ENCODE measurements around the gene IFIH1. TPM values are rescaled to one million over a fixed set of nuclear protein-coding genes. Genes with fewer than 3 reads are reported as not detected.

The IFIH1 gene
- total RNA-seq, 1 experiment from 2014 or later: 4.5 TPM

GRCh38 chr2:162233197-162233596 lies 85.3 kb downstream of the IFIH1 start:
- CTCF ChIA-PET: interaction anchor here (0.6 to 2.5 kb wide), 5 partner anchors 13 to 65 kb away, joined by 3 to 17 read pairs (median 5); no protein-coding TSS in a partner anchor
- H3K9me3 Mint-ChIP-seq (ENCODE audit: unreplicated experiment): no peaks in the 10 kb centered on the region
- H3K4me3 Mint-ChIP-seq (ENCODE audit: unreplicated experiment): peak overlapping the region; percentile 4
- DNase-seq (ENCODE audit: unreplicated experiment): peak; percentile 85
- POLR2A ChIA-PET: interaction anchor here (0.8 to 1.9 kb wide), 5 partner anchors 9 to 85 kb away, joined by 3 to 9 read pairs (median 6); partner anchors contain the start of genes FAP and IFIH1
- peak overlapping the region; percentile 84 for H3K27ac Mint-ChIP-seq (ENCODE audit: low read depth, unreplicated experiment)
- TF ChIP-seq CTCF (IDR thresholded peaks at IDR 0.05; ENCODE audit: unreplicated experiment): no peak
- H3K36me3 Mint-ChIP-seq (ENCODE audit: insufficient read depth, unreplicated experiment): no peaks in the 10 kb centered on the region
- peaks cover 21% of the 10 kb centered on the region for H3K4me1 Mint-ChIP-seq (ENCODE audit: insufficient read depth, unreplicated experiment)
- BruUV-seq (replicated peaks): no TSS peak
- intact Hi-C loops (cut with micrococcal nuclease): no loop called here
- no peaks in the 10 kb centered on the region for H3K27me3 Mint-ChIP-seq (ENCODE audit: insufficient read depth, unreplicated experiment)

- POLR2A ChIA-PET: interaction anchor here (0.8 to 2.1 kb wide), 6 partner anchors 9 to 85 kb away, joined by 3 to 13 read pairs (median 5); partner anchors contain the start of genes FAP and IFIH1
- no TSS peak for BruUV-seq (replicated peaks)
- TF ChIP-seq CTCF (IDR thresholded peaks at IDR 0.05; ENCODE audit: unreplicated experiment): no peak
- H3K9me3 Mint-ChIP-seq (ENCODE audit: unreplicated experiment): no peaks in the 10 kb centered on the region
- H3K4me3 Mint-ChIP-seq (ENCODE audit: unreplicated experiment): peak overlapping the region; percentile 4
- H3K36me3 Mint-ChIP-seq (ENCODE audit: insufficient read depth, unreplicated experiment): no peaks in the 10 kb centered on the region
- CTCF ChIA-PET: interaction anchor here (0.7 to 2.5 kb wide), 9 partner anchors 9 to 91 kb away, joined by 3 to 17 read pairs (median 4); partner anchors contain the start of gene FAP
- no peak for DNase-seq (ENCODE audit: unreplicated experiment)
- H3K27me3 Mint-ChIP-seq (ENCODE audit: insufficient read depth, unreplicated experiment): no peaks in the 10 kb centered on the region
- peaks cover 23% of the 10 kb centered on the region for H3K4me1 Mint-ChIP-seq (ENCODE audit: insufficient read depth, unreplicated experiment)
- H3K27ac Mint-ChIP-seq (ENCODE audit: low read depth, unreplicated experiment): peak overlapping the region; percentile 84
- intact Hi-C loops (cut with micrococcal nuclease): no loop called here
Observed at GRCh38 chr2:162232671-162233070, 85.8 kb downstream of the IFIH1 start.

- Mint-ChIP-seq H3K4me1 (ENCODE audit: insufficient read depth, unreplicated experiment) (peaks cover 27% of the 10 kb centered on the region), H3K27ac (ENCODE audit: low read depth, unreplicated experiment) (no peak overlapping the region), H3K4me3 (ENCODE audit: unreplicated experiment) (no peak overlapping the region), H3K9me3 (ENCODE audit: unreplicated experiment) (no peaks in the 10 kb centered on the region), H3K27me3 (ENCODE audit: insufficient read depth, unreplicated experiment) (no peaks in the 10 kb centered on the region), H3K36me3 (ENCODE audit: insufficient read depth, unreplicated experiment) (no peaks in the 10 kb centered on the region)
- DNase-seq (ENCODE audit: unreplicated experiment): no peak
- POLR2A ChIA-PET: interaction anchor here (0.8 to 2.1 kb wide), 6 partner anchors 10 to 86 kb away, joined by 3 to 13 read pairs (median 5); partner anchors contain the start of genes FAP and IFIH1
- no TSS peak for BruUV-seq (replicated peaks)
- CTCF ChIA-PET: interaction anchor here (0.7 to 2.5 kb wide), 7 partner anchors 10 to 91 kb away, joined by 3 to 17 read pairs (median 4); partner anchors contain the start of gene FAP
- no peak for TF ChIP-seq CTCF (IDR thresholded peaks at IDR 0.05; ENCODE audit: unreplicated experiment)
- intact Hi-C loops (cut with micrococcal nuclease): no loop called here
Observed at GRCh38 chr2:162232027-162232426, 86.5 kb downstream of the IFIH1 start.

- H3K27me3 Mint-ChIP-seq (ENCODE audit: insufficient read depth, unreplicated experiment): no peaks in the 10 kb centered on the region
- DNase-seq (ENCODE audit: unreplicated experiment): no peak
- ChIA-PET CTCF (interaction anchor here (0.6 to 5.0 kb wide), 6 partner anchors 10 to 96 kb away, joined by 3 to 36 read pairs (median 4); no protein-coding TSS in a partner anchor), POLR2A (interaction anchor here (2.1 kb wide), 2 partner anchors 11 to 12 kb away, joined by 6 to 13 read pairs; partner anchors contain the start of gene FAP)
- intact Hi-C loops (cut with micrococcal nuclease): no loop called here
- no peaks in the 10 kb centered on the region for H3K9me3 Mint-ChIP-seq (ENCODE audit: unreplicated experiment)
- BruUV-seq (replicated peaks): no TSS peak
- H3K4me1 Mint-ChIP-seq (ENCODE audit: insufficient read depth, unreplicated experiment): peaks cover 27% of the 10 kb centered on the region
- H3K27ac Mint-ChIP-seq (ENCODE audit: low read depth, unreplicated experiment): no peak overlapping the region
- H3K36me3 Mint-ChIP-seq (ENCODE audit: insufficient read depth, unreplicated experiment): no peaks in the 10 kb centered on the region
- no peak for TF ChIP-seq CTCF (IDR thresholded peaks at IDR 0.05; ENCODE audit: unreplicated experiment)
- no peak overlapping the region for H3K4me3 Mint-ChIP-seq (ENCODE audit: unreplicated experiment)
Observed at GRCh38 chr2:162230761-162231160, 87.7 kb downstream of the IFIH1 start.
